GM12872 (cell line): ENCODE results near the gene RSRC2.

ENCODE experiments used
- CTCF ChIP-seq: IDR thresholded peaks from 3 replicates; pipeline ENCODE4 v1.5.1; 2011; ENCODE audit warnings: low read depth, mild to moderate bottlenecking, low read length, moderate library complexity; ENCODE audit not compliant: insufficient read depth

Gene RSRC2

GRCh38 chr12:122454250-122454721 is 72.5 kb downstream of the RSRC2 start:
- TF ChIP-seq CTCF = no peak
